Lung (tissue), 16 donors: ENCODE results near the gene ARHGAP31. TPM values are rescaled to one million over a fixed set of nuclear protein-coding genes. Genes with fewer than 3 reads are reported as not detected.

ENCODE experiments used
- ATAC-seq: fragments of 200-7000 bp; cut with Tn5 transposase; one replicate; pipeline ENCODE4 v1.9.1; 2020; ENCODE audit warnings: moderate number of reproducible peaks; ENCODE audit not compliant: insufficient read depth, low FRiP score
- DNase-seq, 3 donors: peaks; one replicate each; pipeline ENCODE4 v3.0.0-alpha.2; 2013 to 2017
- H3K27ac ChIP-seq, 2 donors: one replicate each; pipeline ENCODE4 v1.5.1; 2013; ENCODE audit warnings: mild to moderate bottlenecking in 2 of 2, moderate library complexity in 2 of 2, control low read depth in 1 of 2, inconsistent platforms in 1 of 2, low read depth in 1 of 2, low read length in 1 of 2
- H3K27me3 ChIP-seq, 3 donors: one replicate each; pipeline ENCODE4 v1.5.1; 2013; ENCODE audit warnings: low read length in 2 of 3; ENCODE audit not compliant: control insufficient read depth in 3 of 3, insufficient read depth in 3 of 3
- H3K36me3 ChIP-seq, 4 donors: one replicate each; pipeline ENCODE4 v1.5.1; 2013; ENCODE audit warnings: low read length in 4 of 4, mild to moderate bottlenecking in 1 of 4, moderate library complexity in 1 of 4; ENCODE audit not compliant: control insufficient read depth in 4 of 4, insufficient read depth in 4 of 4
- H3K4me1 ChIP-seq, 5 donors: one replicate each; pipeline ENCODE4 v1.5.1; 2013; ENCODE audit warnings: low read length in 5 of 5, mild to moderate bottlenecking in 2 of 5, moderate library complexity in 1 of 5; ENCODE audit not compliant: control insufficient read depth in 5 of 5, insufficient read depth in 5 of 5
- H3K4me3 ChIP-seq: one replicate; pipeline ENCODE4 v1.5.1; 2013; ENCODE audit warnings: mild to moderate bottlenecking, control low read depth, moderate library complexity
- H3K9ac ChIP-seq, 2 donors: one replicate each; pipeline ENCODE4 v1.5.1; 2013; ENCODE audit warnings: low read length in 2 of 2, control low read depth in 1 of 2; ENCODE audit not compliant: insufficient read depth in 1 of 2
- H3K9me3 ChIP-seq, 4 donors: one replicate each; pipeline ENCODE4 v1.5.1; 2013; ENCODE audit warnings: low read length in 3 of 4, mild to moderate bottlenecking in 1 of 4, moderate library complexity in 1 of 4; ENCODE audit not compliant: control insufficient read depth in 4 of 4, insufficient read depth in 3 of 4
- WGBS, 2 donors: extraction: QIAGEN DNeasy Blood & Tissue Kit; methylation state at CpG; one replicate each; pipeline ENCODE4 v1.1.7; 2013; 5-methylcytosine and 5-hydroxymethylcytosine counted together
- long read RNA-seq, 5 donors: transcript quantifications; one replicate each; lab custom pipeline, GENCODE V29; 2026
- polyA plus RNA-seq, 2 donors: library from polyadenylated mRNA; stranded (reverse); fragments of 200-250 nt; gene quantifications; one replicate each; pipeline ENCODE4 v1.2.1, GENCODE V29; 2013
- total RNA-seq, 2 donors: library from RNA; depleted of rRNA in 1 of 2; stranded (reverse); fragments of >200 nt in 1 of 2; gene quantifications; one replicate each; pipeline ENCODE4 v1.2.1, GENCODE V29; 2014 to 2021
- TF ChIP-seq, protein P1 (sequence below): IDR thresholded peaks from 2 replicates; pipeline ENCODE4 v1.5.1; 2012; ENCODE audit warnings: mild to moderate bottlenecking; ENCODE audit errors: control extremely low read depth, extremely low read depth
- donor health status: control.
- donor health status: control.
- donor health status: Bipolar disorder and iron deficiency.
- donor health status: healthy.
- donor health status: DM: yes; HTN: yes; CAD: no.

Gene ARHGAP31, protein sequence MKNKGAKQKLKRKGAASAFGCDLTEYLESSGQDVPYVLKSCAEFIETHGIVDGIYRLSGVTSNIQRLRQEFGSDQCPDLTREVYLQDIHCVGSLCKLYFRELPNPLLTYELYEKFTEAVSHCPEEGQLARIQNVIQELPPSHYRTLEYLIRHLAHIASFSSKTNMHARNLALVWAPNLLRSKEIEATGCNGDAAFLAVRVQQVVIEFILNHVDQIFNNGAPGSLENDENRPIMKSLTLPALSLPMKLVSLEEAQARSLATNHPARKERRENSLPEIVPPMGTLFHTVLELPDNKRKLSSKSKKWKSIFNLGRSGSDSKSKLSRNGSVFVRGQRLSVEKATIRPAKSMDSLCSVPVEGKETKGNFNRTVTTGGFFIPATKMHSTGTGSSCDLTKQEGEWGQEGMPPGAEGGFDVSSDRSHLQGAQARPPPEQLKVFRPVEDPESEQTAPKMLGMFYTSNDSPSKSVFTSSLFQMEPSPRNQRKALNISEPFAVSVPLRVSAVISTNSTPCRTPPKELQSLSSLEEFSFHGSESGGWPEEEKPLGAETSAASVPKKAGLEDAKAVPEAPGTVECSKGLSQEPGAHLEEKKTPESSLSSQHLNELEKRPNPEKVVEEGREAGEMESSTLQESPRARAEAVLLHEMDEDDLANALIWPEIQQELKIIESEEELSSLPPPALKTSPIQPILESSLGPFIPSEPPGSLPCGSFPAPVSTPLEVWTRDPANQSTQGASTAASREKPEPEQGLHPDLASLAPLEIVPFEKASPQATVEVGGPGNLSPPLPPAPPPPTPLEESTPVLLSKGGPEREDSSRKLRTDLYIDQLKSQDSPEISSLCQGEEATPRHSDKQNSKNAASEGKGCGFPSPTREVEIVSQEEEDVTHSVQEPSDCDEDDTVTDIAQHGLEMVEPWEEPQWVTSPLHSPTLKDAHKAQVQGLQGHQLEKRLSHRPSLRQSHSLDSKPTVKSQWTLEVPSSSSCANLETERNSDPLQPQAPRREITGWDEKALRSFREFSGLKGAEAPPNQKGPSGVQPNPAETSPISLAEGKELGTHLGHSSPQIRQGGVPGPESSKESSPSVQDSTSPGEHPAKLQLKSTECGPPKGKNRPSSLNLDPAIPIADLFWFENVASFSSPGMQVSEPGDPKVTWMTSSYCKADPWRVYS (N-terminal part only)
- total RNA-seq (10 to 100 TPM; 45.8 to 58.5 TPM), polyA plus RNA-seq (10 to 100 TPM; 11.6 to 17.5 TPM)
- long read RNA-seq, donor 1, full-length matches to known transcripts: 4 of 61 reads
- long read RNA-seq, donor 1, partial matches to known transcripts: 57 of 61 reads
- long read RNA-seq, donor 1, other reads (novel, unspliced or antisense): 0 of 61 reads
- long read RNA-seq, donor 2, full-length matches to known transcripts: 2 of 9 reads
- long read RNA-seq, donor 2, partial matches to known transcripts: 7 of 9 reads
- long read RNA-seq, donor 2, other reads (novel, unspliced or antisense): 0 of 9 reads
- long read RNA-seq, donor 3, full-length matches to known transcripts: 2 of 2 reads
- long read RNA-seq, donor 3, partial matches to known transcripts: 0 of 2 reads
- long read RNA-seq, donor 3, other reads (novel, unspliced or antisense): 0 of 2 reads
- long read RNA-seq, donor 4, full-length matches to known transcripts: 1 of 1 reads
- long read RNA-seq, donor 4, partial matches to known transcripts: 0 of 1 reads
- long read RNA-seq, donor 4, other reads (novel, unspliced or antisense): 0 of 1 reads
- long read RNA-seq, donor 5, full-length matches to known transcripts: 4 of 15 reads
- long read RNA-seq, donor 5, partial matches to known transcripts: 11 of 15 reads
- long read RNA-seq, donor 5, other reads (novel, unspliced or antisense): 0 of 15 reads

DNA sequence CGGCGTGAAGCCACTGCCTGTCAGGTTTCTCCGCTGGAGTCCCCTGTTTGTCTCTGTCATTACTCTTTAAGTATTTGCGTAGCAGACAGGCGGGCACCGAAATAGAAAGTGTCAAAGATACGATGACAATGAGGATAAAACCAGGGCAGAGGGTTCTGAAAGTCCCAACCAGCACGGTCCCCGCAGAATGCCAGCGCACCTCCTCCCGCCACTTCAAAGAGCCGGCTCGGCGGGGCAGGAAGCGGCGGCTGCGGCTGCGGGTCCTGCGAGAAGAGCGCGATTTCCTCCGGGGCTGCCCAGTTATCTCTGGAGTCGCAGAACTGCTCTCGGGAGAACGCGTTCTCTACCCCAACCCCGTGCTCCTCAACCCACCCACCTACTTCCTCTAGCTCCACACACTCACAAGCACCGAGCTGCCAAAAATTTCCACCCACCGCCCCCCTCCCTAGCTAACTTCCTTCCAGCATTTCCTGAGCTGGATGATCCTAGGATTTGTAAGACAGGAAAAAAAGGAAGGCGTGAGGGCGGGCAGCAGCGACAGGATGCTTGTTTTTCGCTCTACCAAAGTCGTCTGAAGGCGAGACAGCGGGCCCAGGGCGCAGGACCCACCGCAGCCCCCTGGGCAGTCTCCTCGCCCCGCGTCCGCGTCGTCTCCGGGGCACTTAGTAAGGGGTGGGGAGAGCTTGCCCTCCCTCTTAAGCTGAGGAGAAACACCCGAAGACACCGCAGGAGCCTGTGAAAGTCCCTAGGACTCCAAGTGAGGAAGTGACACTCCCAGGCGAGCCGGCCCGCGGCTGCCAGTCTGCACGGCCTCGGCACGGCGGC is at the start of gene ARHGAP31:
ARHGAP31 (plus strand) TSS at position 513 of the 825 bp plus-strand sequence. CDS start 522 bp downstream, outside the sequence.
- ATAC-seq (peak; percentile 60), DNase-seq (peak; percentile 87 to 93 (median 91))
- WGBS, 2 donors: 0% methylated on average over 54 to 55 of the region's 55 CpGs
- Histone ChIP-seq H3K9ac (peak within 1 kb of the TSS; percentile 52 to 85), H3K9me3 (no peaks in the 10 kb centered on the region), H3K27ac (peak within 1 kb of the TSS; percentile 94 to 99), H3K4me3 (peak within 1 kb of the TSS; percentile 83), H3K4me1 (peaks cover 9 to 41% (median 17%) of the 10 kb centered on the region in 5 donors), H3K36me3 (peaks cover 0 to 18% (median 3%) of the 10 kb centered on the region in 4 donors), H3K27me3 (no peaks in the 10 kb centered on the region)
- TF ChIP-seq, protein P1, sequence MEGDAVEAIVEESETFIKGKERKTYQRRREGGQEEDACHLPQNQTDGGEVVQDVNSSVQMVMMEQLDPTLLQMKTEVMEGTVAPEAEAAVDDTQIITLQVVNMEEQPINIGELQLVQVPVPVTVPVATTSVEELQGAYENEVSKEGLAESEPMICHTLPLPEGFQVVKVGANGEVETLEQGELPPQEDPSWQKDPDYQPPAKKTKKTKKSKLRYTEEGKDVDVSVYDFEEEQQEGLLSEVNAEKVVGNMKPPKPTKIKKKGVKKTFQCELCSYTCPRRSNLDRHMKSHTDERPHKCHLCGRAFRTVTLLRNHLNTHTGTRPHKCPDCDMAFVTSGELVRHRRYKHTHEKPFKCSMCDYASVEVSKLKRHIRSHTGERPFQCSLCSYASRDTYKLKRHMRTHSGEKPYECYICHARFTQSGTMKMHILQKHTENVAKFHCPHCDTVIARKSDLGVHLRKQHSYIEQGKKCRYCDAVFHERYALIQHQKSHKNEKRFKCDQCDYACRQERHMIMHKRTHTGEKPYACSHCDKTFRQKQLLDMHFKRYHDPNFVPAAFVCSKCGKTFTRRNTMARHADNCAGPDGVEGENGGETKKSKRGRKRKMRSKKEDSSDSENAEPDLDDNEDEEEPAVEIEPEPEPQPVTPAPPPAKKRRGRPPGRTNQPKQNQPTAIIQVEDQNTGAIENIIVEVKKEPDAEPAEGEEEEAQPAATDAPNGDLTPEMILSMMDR: no peak

DNA sequence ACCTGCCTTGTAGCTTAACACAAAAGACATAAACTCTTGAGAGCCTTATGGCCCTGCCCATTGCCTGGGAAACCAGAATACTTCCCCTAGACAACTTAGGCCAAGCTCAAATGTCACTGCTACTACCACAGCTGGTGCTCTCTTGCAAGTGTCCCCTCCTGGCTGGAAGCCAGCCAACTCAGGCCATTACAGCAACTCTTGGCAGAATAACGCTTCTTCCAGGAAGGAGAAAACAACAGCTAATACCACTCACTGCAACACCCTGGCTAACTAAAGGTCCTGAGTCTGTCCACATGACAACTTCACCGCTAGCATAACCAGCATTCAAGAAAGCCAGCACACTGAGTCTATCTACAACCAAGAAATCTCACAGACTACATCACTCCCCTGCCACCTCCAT is 48.4 kb upstream of the ARHGAP31 start:
- Histone ChIP-seq H3K27ac (no peak overlapping the region), H3K4me1 (peaks cover 0 to 8% (median 5%) of the 10 kb centered on the region in 5 donors), H3K27me3 (no peaks in the 10 kb centered on the region), H3K9ac (no peak overlapping the region), H3K9me3 (no peaks in the 10 kb centered on the region), H3K36me3 (no peaks in the 10 kb centered on the region), H3K4me3 (no peak overlapping the region)
- DNase-seq (peak; percentile 81 to 88 (median 84)), ATAC-seq (peak; percentile 3)
- TF ChIP-seq, protein P1: no peak
- 34 to 65% methylated on average over 2 of the region's 2 CpGs for WGBS, 2 donors
